ENCODE measurements around the gene PRKCE.

Gene PRKCE

GRCh38 chr2:45950606-45951005, 299.1 kb downstream of the PRKCE start:
- DNase-seq: no peak

DNA sequence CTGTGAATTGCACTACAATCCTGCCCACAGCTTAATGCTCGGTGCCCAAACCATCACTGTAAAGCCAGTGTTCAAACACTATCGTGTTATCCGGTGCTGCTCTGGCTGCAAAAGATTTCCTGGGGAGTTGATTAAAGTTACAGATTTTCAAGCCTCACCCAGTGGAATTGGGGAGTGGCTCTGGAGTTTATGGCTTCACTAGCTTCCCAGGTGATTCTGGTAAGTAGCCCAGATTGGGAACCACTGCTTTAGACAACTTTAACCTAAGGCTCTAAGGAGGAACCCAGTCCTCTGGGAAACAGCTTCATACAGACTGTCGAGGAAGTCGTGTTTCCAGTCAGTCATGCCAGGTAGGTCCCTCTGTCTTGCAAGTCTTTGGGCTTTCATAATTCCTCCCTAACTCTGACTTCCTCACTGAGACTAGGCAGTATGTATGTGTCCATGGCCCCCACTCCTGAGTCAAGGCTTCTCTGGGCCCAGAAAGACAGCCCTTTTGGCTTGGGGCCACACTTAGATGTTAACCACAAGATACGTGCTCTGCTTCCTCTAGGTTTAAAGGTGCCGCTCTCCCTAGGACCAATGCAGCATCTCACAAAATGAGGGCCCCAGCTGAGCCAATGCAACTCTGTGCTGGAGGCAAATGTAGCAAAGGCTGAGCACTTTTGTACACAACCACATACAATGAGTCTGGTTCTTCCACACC, 299.7 kb downstream of the PRKCE start:
- no peak for DNase-seq

DNA sequence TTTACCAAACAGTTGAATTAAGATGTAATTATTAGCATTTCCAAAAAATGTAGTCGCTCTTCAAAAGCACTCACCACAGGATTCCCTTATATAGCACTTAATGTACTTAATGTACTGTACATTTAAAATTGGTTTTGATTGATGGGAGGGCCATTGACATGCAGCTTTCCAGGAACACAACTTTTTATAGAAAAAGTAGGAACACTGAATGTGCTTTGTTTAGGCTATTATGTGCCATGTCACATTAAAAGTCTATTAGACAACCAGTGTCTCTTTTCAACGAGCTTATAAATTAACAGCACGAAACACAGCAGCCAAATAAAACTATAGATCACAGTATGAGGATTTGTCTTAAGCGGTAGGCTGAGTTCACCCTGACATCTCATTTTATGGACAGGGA, 301.1 kb downstream of the PRKCE start:
- DNase-seq: no peak

DNA sequence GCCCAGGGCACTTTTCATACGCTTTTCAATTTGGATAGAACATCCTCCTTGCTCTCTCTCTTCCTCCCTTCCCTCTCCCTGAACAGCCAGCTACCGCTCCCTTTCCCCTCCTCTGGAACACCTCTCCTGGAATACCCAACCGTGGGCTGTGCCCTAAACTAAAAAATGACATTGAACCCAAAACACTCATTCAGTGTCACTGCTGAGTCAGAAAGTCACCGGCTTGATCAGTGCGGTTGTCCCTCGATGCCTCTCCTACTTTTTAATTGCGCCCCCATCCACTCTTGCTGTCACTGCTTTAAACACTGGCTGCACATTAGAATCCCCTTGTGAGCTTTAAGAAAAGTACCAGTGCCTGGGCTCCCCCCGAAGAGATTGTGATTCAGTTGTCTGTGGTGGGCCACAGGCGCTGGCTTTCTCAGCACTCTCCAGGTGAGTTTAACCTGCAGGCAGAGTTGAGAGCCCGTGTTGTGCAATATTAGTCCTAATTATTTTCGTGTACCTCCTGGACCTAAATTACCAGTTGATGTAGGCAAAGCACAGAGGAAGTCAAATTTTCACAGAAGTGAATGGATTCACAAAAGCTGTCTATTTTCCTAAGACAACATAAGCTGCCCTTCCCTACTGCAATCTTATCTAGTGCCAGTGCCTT, 302.0 kb downstream of the PRKCE start:
- DNase-seq: no peak

GRCh38 chr2:45954233-45954850, 302.9 kb downstream of the PRKCE start:
- DNase-seq: no peak

GRCh38 chr2:45957533-45958227, 306.2 kb downstream of the PRKCE start:
- no peak for DNase-seq

DNA sequence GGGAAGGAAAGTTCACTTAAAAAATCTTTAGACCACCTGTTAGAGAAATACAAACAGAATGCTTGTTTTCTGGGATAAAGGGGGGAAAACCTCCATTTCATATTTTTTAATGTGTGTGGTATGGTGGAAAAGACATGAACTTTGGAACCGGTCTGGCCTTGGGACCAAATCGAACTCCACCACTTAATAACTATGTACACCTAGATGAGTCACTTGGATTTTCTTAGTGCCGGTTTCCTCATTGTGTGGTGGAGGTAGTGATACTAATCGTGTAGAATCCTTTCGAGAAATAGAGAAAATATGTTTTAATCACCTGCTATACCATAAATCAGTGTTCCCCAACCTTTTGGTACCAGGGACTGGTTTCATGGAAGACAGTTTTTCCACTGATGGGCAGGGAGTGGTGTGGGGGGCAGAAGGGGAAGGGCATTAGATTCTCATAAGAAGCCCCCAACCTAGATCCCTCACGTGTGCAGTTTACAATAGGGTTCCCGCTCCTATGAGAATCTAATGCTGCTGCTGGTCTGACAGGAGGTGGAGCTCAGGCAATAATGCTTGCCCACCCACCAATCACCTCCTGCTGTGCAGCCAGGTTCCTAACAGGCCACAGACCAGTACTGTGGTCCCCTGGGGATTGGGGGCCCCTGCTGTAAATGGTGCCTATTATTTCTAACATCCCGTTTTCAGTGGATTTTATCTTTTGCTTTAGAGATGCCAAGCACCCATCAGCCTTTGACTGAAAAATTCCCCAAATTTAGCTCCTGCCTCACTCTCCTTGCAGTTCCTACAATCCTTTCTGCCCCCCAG, 308.8 kb downstream of the PRKCE start:
- no peak for DNase-seq

DNA sequence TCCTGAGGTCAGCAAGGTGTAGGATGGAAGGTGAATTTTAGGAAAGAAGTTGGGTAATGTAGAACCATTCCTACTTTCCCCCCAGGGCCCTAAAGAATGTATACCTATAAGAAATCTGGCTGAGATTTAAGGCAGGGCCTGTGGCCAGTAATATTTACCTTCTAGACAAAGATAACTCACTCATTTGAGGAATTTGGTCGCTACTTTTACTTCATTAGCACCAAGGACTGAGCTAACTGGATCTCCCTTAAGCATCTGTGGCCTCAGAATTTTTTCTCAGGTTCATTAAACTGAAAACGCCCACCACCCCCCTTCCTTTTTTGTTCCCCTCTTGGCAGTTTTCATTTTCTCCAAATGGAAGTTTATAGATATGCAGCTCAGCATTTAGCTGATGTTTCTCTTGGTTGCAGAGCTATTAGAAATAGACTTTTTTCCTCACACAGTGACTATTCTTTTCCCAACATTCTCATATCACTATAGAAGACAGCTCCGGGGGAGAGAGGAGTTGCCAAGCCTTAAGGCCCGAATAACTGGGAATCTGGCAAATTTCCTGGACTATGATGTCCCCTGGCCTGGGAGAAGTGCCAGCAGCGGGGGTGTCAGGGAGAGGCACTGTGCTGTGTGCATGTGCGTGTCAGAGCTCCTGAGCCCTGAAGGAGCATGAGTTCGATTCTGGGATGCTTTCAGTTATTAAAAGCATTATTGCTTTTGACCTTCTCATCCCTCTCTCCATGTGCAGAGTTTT, 310.9 kb downstream of the PRKCE start:
- DNase-seq: no peak

- no peak for DNase-seq
Observed at GRCh38 chr2:45963816-45964215, 312.3 kb downstream of the PRKCE start.

DNA sequence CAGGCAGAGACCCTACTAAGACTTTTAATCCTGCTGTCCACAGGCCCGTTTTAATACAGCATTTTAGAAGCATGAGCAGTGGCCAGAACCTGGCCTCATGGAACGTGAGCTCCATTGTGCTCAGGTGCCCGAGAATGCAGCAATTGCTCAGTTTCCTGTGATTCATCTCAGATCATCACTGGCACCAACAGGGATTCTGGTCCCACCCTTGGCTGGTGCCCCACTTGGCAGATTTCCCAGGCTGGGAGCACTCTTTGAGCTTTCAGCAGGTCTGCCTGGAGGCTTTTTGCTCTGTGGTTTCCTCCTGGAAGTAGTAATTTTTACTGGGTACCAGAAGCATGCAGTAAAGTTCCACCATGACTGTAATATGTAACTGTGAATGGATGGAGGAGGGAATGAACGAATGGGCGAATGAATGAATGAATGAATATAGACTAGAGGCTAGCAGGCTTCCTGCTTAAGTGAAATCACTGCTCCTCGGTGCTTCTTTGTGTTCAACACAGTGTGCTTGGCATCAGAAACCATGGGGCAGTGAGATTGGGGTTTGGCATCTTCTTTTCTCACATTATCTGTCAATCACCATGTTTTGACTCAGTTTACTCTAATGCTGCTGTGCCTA, 312.9 kb downstream of the PRKCE start:
- no peak for DNase-seq

GRCh38 chr2:45964906-45965305, 313.4 kb downstream of the PRKCE start:
- DNase-seq: no peak

DNA sequence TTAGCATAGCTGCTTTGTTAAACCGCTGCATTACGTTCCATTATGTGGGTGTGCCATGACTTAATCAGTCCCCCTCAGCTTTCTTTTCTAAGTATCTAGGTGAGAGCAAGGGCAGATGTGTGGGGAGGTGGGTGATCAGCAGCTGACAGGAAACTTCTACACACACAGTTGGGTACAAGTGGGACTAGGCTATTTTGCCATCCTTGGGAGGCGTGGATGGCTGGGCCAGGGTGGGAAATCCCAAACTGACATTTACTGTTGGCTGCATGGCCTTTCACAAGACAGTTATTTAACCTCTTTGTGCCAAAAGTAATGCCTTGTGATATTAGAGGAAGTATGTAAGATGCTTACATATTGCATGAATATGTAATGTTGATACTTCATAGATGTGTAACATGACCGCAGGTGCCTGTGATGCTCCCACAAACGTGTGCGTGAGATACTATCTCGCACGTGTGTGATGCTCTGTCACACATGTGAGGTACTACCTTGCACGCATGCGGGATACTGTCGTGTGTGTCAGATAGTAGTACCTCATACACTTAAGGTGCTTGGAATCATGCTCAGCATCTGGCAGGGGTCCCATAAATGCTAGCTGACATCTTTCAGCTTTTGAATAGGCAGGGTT, 314.5 kb downstream of the PRKCE start:
- DNase-seq: no peak

GRCh38 chr2:45968946-45969584, 317.6 kb downstream of the PRKCE start:
- no peak for DNase-seq

- DNase-seq: peak; percentile 67
Observed at GRCh38 chr2:45973426-45973825, 322.0 kb downstream of the PRKCE start.

GRCh38 chr2:45974056-45974455, 322.6 kb downstream of the PRKCE start:
- DNase-seq: no peak

GRCh38 chr2:45974762-45975408, 323.4 kb downstream of the PRKCE start:
- DNase-seq: no peak

- DNase-seq: no peak
Observed at GRCh38 chr2:45975752-45976517, 324.5 kb downstream of the PRKCE start.

- no peak for DNase-seq
Observed at GRCh38 chr2:45978302-45978859, 326.9 kb downstream of the PRKCE start.

DNA sequence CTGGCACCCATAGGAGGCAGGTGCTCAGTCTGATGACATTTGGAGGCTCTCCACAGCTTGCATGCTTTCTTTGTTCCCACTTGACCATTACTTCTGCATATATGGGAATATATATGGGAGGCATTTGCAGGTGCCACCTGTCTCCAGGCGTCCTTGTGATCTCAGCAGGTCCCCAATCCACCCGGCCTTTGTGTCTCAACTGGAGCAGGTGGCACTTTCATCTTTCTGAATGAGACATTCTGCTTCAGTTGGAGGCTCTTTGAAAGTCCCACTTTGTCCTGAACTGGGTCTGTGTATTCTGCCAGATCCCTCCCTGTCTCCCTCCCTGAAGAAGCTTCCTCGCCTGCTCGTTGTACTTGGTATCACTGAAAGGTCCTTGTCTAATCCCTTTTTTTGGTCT, 327.6 kb downstream of the PRKCE start:
- DNase-seq: no peak
